Breast epithelium (tissue), 4 donors: ENCODE results near the gene RAP2A. TPM values are rescaled to one million over a fixed set of nuclear protein-coding genes. Genes with fewer than 3 reads are reported as not detected.
A peak's percentile ranks its signal among the peaks of the same experiment; 100 is the strongest.

Source experiments
- DNase-seq, 2 donors: peaks; one replicate each; pipeline ENCODE4 v3.0.0-alpha.2; 2019; ENCODE audit warnings: low spot score in 2 of 2
- H3K27ac ChIP-seq, 2 donors: fragments of 200-600 bp; sonication (generic) in 1 of 2; one replicate each; pipeline ENCODE4 v1.5.1; 2016 to 2019; ENCODE audit warnings: mild to moderate bottlenecking in 1 of 2
- H3K27me3 ChIP-seq, 2 donors: fragments of 200-600 bp; sonication (generic) in 1 of 2; one replicate each; pipeline versions ENCODE4 v1.5.1 to v1.6.0; 2017 to 2019; ENCODE audit warnings: control low read depth in 1 of 2, mild to moderate bottlenecking in 1 of 2
- H3K36me3 ChIP-seq: fragments of 200-600 bp; one replicate; pipeline ENCODE4 v1.5.1; 2019
- H3K4me1 ChIP-seq, 2 donors: fragments of 200-600 bp; sonication (generic); one replicate each; pipeline ENCODE4 v1.5.1; 2016 to 2019; ENCODE audit warnings: control low read depth in 1 of 2
- H3K4me3 ChIP-seq, 3 donors: fragments of 200-600 bp; sonication (generic); 1 replicate in 2 of 3; 2 replicates in 1 of 3; pipeline ENCODE4 v1.5.1; 2016 to 2019; ENCODE audit warnings: mild to moderate bottlenecking in 3 of 3, moderate library complexity in 2 of 3
- H3K9me3 ChIP-seq, 2 donors: fragments of 200-600 bp; sonication (generic) in 1 of 2; one replicate each; pipeline ENCODE4 v1.5.1; 2016 to 2019; ENCODE audit warnings: control low read depth in 1 of 2
- POLR2A ChIP-seq: fragments of 450-650 bp; IDR thresholded peaks from one replicate; pipeline ENCODE4 v1.6.1; 2016; ENCODE audit warnings: antibody characterized with exemption, mild to moderate bottlenecking, moderate library complexity
- POLR2AphosphoS5 ChIP-seq, 3 donors: sonication (generic); formaldehyde crosslinking; IDR thresholded peaks; one replicate each; pipeline ENCODE4 v1.6.1; 2017; ENCODE audit warnings: antibody characterized with exemption in 3 of 3
- intact Hi-C: fragments of 100-400 bp; cut with DNase I; formaldehyde crosslinking; loops from one replicate; pipeline ENCODE4 v1.15.1; 2023; ENCODE audit warnings: low total_unique reads
- total RNA-seq, 3 donors: library from RNA; depleted of rRNA; stranded (reverse); fragments of >200 nt; gene quantifications; one replicate each; pipeline ENCODE4 v1.1.0, GENCODE V29; 2016
- TF ChIP-seq, protein P1 (sequence below), 3 donors: fragments of 450-650 bp; IDR thresholded peaks; one replicate each; pipeline ENCODE4 v1.5.1; 2016 to 2017; ENCODE audit warnings: antibody characterized with exemption in 3 of 3, mild to moderate bottlenecking in 3 of 3, moderate library complexity in 3 of 3

RAP2A gene
- total RNA-seq, 3 donors from 2014 or later, result 19.0 to 32.8 (median 20.0) TPM

DNA sequence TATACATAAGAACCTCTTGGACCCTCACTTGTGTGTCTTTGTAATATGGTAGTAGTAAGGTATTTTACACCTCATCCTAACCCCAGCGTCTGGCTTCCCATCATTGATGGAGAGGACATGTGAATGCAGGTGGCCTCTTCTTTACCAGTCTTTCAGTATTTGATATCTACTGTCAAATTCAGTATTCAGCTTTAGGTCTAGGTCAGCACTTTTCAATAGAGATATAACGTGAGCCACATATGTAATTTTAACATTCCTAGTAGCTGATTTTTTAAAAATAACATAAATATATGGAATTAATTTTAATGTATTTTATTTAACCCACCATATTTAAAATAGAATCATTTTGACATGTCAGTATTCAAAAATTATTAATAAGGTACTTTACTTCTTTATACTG, 2.9 kb downstream of the RAP2A start:
- Histone ChIP-seq H3K27ac (no peak overlapping the region), H3K27me3 (no peaks in the 10 kb centered on the region), H3K4me1 (peaks cover 0 to 5% of the 10 kb centered on the region in 2 donors), H3K9me3 (no peaks in the 10 kb centered on the region), H3K36me3 (no peaks in the 10 kb centered on the region), H3K4me3 (peak overlapping the region in 1 of 3 donors; percentile 52)
- intact Hi-C loops, result no loop called here
- DNase-seq, result no peak
- TF ChIP-seq, protein P1, sequence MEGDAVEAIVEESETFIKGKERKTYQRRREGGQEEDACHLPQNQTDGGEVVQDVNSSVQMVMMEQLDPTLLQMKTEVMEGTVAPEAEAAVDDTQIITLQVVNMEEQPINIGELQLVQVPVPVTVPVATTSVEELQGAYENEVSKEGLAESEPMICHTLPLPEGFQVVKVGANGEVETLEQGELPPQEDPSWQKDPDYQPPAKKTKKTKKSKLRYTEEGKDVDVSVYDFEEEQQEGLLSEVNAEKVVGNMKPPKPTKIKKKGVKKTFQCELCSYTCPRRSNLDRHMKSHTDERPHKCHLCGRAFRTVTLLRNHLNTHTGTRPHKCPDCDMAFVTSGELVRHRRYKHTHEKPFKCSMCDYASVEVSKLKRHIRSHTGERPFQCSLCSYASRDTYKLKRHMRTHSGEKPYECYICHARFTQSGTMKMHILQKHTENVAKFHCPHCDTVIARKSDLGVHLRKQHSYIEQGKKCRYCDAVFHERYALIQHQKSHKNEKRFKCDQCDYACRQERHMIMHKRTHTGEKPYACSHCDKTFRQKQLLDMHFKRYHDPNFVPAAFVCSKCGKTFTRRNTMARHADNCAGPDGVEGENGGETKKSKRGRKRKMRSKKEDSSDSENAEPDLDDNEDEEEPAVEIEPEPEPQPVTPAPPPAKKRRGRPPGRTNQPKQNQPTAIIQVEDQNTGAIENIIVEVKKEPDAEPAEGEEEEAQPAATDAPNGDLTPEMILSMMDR (IDR thresholded peaks at IDR 0.05), result no peak
- TF ChIP-seq POLR2A (no peak), POLR2AphosphoS5 (IDR thresholded peaks at IDR 0.05) (no peak)

DNA sequence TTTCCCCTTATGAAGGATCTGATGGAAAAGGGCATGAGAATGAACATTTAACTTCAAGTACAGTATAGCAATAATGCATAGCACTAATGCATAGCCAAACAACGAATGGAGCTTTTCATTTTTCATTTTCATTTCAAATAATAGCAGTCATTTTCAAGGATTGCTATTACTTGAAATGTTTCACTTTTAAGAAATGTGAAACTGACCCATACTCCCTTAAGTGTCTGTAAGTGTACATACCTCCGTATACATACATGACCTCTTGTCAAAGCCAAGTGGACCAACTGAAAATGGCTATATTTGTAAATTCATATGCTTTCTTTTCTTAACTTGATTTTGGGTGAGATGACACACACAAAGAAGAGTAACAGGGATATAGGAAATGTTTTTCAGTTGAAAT, 3.8 kb downstream of the RAP2A start:
- H3K9me3 ChIP-seq, result no peaks in the 10 kb centered on the region
- H3K36me3 ChIP-seq, result no peaks in the 10 kb centered on the region
- no peaks in the 10 kb centered on the region for H3K27me3 ChIP-seq
- TF ChIP-seq POLR2A, result no peak
- TF ChIP-seq, protein P1 (IDR thresholded peaks at IDR 0.05), result no peak
- no peak for DNase-seq
- peaks cover 0 to 5% of the 10 kb centered on the region in 2 donors for H3K4me1 ChIP-seq
- no peak overlapping the region for H3K27ac ChIP-seq
- intact Hi-C loops, result no loop called here
- no peak overlapping the region for H3K4me3 ChIP-seq

DNA sequence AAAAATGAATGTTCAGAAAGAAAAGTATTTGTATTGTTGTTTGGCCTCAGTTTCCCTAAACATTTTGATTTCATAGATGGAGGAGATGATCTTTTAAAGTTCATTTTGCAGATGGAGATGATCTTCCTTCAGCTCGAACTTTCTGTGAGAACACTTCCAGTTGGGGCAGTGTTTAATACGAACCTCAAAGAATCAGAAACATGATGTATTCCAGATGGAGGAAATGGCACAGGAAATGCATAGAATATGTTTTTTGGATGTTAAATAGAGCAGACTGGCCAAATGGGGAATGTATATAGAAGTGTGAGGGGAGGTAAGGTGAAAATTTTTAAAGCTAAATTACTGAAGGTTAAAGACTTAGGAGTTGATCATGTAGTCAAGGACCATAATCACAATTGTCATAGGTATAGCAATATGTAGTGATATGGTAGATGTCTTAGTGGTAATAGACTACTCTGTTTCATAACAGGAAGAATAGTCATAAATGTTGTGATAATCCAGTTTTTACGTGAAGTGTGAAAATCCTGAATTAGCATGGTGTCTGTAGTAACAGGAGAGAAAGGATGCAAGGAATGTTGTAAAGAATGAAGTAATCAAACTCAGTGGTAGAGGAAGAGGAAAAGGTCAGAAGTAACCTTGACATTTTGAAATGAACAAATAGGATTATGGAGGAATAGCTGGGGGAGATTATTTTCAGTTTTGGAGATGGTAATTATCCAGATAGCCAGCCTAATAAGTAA, 5.1 kb downstream of the RAP2A start:
- intact Hi-C loops, result no loop called here
- no peak overlapping the region for H3K4me3 ChIP-seq
- no peak overlapping the region for H3K27ac ChIP-seq

DNA sequence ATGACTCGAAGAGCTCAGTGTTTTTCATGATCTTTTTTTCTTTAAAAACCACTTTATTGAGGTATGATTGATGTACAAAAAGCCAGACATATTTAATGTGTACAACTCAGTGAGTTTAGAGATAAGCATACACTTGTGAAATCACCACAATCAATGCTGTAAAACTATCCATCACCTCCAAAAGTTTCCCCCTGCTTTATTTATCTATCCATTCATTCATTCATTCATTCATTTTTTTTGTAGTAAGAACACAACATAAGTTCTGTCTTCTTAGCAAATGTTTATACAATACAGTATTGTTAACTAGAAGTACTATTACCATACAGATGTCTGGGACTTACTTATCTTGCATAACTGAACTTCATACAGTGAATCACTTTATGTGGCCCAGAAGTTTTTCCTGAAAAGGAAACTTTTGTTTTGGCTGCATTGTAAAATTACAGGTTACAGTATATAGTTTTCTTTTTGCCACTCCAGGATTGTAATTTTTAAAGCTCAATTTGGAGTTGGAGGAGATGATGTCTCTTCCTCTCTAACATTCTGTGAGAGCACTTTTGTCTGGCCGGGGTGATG, 6.7 kb downstream of the RAP2A start:
- intact Hi-C loops, result no loop called here
- TF ChIP-seq POLR2A (no peak), POLR2AphosphoS5 (IDR thresholded peaks at IDR 0.05) (no peak)
- TF ChIP-seq, protein P1 (IDR thresholded peaks at IDR 0.05), result no peak
- Histone ChIP-seq H3K9me3 (no peaks in the 10 kb centered on the region), H3K27ac (no peak overlapping the region), H3K27me3 (no peaks in the 10 kb centered on the region), H3K4me3 (no peak overlapping the region), H3K36me3 (no peaks in the 10 kb centered on the region), H3K4me1 (peaks cover 0 to 5% of the 10 kb centered on the region in 2 donors)
- DNase-seq, result no peak

More for the DNA sequence above, 5.1 kb downstream of the RAP2A start:
- H3K9me3 ChIP-seq, result no peaks in the 10 kb centered on the region
- H3K27me3 ChIP-seq, result no peaks in the 10 kb centered on the region
- no peaks in the 10 kb centered on the region for H3K36me3 ChIP-seq
- TF ChIP-seq, protein P1 (IDR thresholded peaks at IDR 0.05), result no peak
- TF ChIP-seq POLR2A (no peak), POLR2AphosphoS5 (IDR thresholded peaks at IDR 0.05) (no peak)
- no peak for DNase-seq
- H3K4me1 ChIP-seq, result peaks cover 0 to 5% of the 10 kb centered on the region in 2 donors

DNA sequence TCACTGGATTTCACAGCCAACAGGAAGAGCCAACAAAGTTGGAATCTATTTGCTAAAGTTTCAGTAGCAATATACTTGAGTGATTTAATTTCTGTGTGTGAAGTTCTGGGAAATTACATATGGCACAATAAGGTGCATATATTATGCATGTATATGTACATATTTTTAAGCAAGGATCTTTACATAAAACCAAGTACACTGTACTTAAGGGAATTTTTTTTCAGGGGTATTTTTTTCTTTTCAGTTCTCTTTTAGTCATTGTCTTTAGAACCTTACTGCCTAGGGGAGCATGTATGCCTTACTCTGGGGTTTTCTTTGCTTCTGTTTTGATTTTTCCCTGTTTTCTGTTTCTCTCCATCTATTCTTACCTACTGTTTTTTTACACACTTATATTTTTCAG, 7.4 kb downstream of the RAP2A start:
- Histone ChIP-seq H3K4me1 (peaks cover 0 to 5% of the 10 kb centered on the region in 2 donors), H3K27me3 (no peaks in the 10 kb centered on the region), H3K4me3 (no peak overlapping the region), H3K9me3 (no peaks in the 10 kb centered on the region), H3K27ac (no peak overlapping the region), H3K36me3 (no peaks in the 10 kb centered on the region)
- DNase-seq, result no peak
- TF ChIP-seq POLR2AphosphoS5 (IDR thresholded peaks at IDR 0.05), result no peak
- TF ChIP-seq POLR2A, result no peak
- TF ChIP-seq, protein P1 (IDR thresholded peaks at IDR 0.05), result no peak
- intact Hi-C loops, result no loop called here
